KMS-11 (cell line): ENCODE data around the gene CDC42EP1.

ENCODE experiments used
- H2AFZ ChIP-seq: fragments of 200-600 bp; sonication (generic); 2 replicates; pipeline ENCODE4 v1.6.1; 2016; ENCODE audit warnings: antibody characterized with exemption, mixed run types, low read depth
- H3K27ac ChIP-seq: fragments of 200-600 bp; sonication (generic); 2 replicates; pipeline ENCODE4 v1.6.1; 2016; ENCODE audit warnings: mild to moderate bottlenecking, mixed run types
- H3K27me3 ChIP-seq: fragments of 200-600 bp; sonication (generic); 2 replicates; pipeline ENCODE4 v1.6.1; 2017; ENCODE audit warnings: mild to moderate bottlenecking, low read depth, mixed run types, moderate library complexity; ENCODE audit not compliant: insufficient read depth
- H3K36me3 ChIP-seq: fragments of 200-600 bp; sonication (generic); 2 replicates; pipeline ENCODE4 v1.6.1; 2017; ENCODE audit warnings: mild to moderate bottlenecking, mixed run types; ENCODE audit not compliant: insufficient read depth
- H3K4me1 ChIP-seq: fragments of 200-600 bp; sonication (generic); 2 replicates; pipeline ENCODE4 v1.6.1; 2016; ENCODE audit warnings: mild to moderate bottlenecking, low read depth, mixed run types; ENCODE audit not compliant: poor library complexity, severe bottlenecking
- H3K4me2 ChIP-seq: fragments of 200-600 bp; sonication (generic); 2 replicates; pipeline ENCODE4 v1.7.0; 2016; ENCODE audit warnings: mild to moderate bottlenecking, mixed run types
- H3K4me3 ChIP-seq: fragments of 200-600 bp; sonication (generic); IDR thresholded peaks from 2 replicates; pipeline ENCODE4 v1.6.1; 2017; ENCODE audit warnings: low read depth, low read length, mixed read lengths; ENCODE audit not compliant: insufficient read depth
- H3K79me2 ChIP-seq: fragments of 200-600 bp; sonication (generic); 2 replicates; pipeline ENCODE4 v1.6.1; 2016; ENCODE audit warnings: low read depth, mixed run types; ENCODE audit not compliant: insufficient read depth
- H3K9ac ChIP-seq: fragments of 200-600 bp; sonication (generic); 2 replicates; pipeline ENCODE4 v1.6.1; 2016; ENCODE audit warnings: mild to moderate bottlenecking, mixed run types
- H4K20me1 ChIP-seq: fragments of 200-600 bp; sonication (generic); 2 replicates; pipeline ENCODE4 v1.6.1; 2016; ENCODE audit warnings: mild to moderate bottlenecking, mixed run types; ENCODE audit not compliant: insufficient read depth
- CTCF ChIP-seq: fragments of 200-600 bp; sonication (generic); conservative IDR thresholded peaks from 2 replicates; pipeline ENCODE4 v1.6.1; 2017; ENCODE audit warnings: low read depth, mild to moderate bottlenecking, antibody characterized with exemption, low read length, moderate library complexity, mixed read lengths

CDC42EP1 gene

GRCh38 chr22:37558815-37559214, 1.5 kb upstream of the CDC42EP1 start:
- no peak overlapping the region for H2AFZ ChIP-seq
- no peaks in the 10 kb centered on the region for H3K79me2 ChIP-seq
- no peak overlapping the region for H3K4me3 ChIP-seq
- no peaks in the 10 kb centered on the region for H3K36me3 ChIP-seq
- H4K20me1 ChIP-seq, result no peaks in the 10 kb centered on the region
- no peak for TF ChIP-seq CTCF
- H3K4me2 ChIP-seq, result no peak overlapping the region
- no peak overlapping the region for H3K9ac ChIP-seq
- H3K27ac ChIP-seq, result no peak overlapping the region
- H3K4me1 ChIP-seq, result peaks cover 9% of the 10 kb centered on the region
- peaks cover 77% of the 10 kb centered on the region for H3K27me3 ChIP-seq

GRCh38 chr22:37559521-37559900, 769 bp upstream of the CDC42EP1 start:
- no peak overlapping the region for H3K9ac ChIP-seq
- no peak overlapping the region for H3K4me3 ChIP-seq
- H3K4me1 ChIP-seq, result peaks cover 9% of the 10 kb centered on the region
- peaks cover 78% of the 10 kb centered on the region for H3K27me3 ChIP-seq
- H3K27ac ChIP-seq, result no peak overlapping the region
- H3K36me3 ChIP-seq, result no peaks in the 10 kb centered on the region
- TF ChIP-seq CTCF, result no peak
- H3K79me2 ChIP-seq, result no peaks in the 10 kb centered on the region
- no peak overlapping the region for H3K4me2 ChIP-seq
- no peak overlapping the region for H2AFZ ChIP-seq
- H4K20me1 ChIP-seq, result no peaks in the 10 kb centered on the region

DNA sequence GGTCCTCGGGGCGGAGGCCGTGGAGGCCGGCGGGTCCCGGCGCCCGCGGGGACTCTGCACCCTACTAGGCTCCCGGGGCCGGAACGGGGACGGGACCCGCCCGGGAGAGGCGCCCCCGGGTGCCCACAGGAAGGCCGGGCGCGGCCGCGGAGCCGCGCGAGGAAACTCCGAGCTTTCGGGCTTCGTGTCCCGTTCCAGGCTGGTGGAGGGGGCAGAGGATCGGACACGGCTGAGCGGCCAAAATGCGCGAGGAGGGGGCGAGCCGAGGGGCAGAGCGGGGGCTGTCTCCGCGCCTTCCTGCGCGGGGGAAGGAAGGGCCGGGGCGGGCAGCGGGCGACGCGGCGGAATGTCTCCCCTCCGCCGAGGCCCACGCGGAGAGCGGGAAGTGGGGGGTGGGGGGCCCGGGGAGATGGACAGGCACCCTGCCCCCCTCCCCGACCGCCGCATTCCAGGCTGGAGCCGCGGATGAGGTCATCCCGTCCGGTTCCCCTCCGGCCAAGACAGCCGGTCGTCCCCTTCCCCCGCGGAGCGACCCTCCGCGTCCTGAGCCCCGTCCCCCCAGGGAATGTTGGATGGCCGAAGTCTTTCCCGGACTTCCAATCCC, 430 bp downstream of the CDC42EP1 start:
- Histone ChIP-seq H3K4me1 (peaks cover 9% of the 10 kb centered on the region), H2AFZ (no peak overlapping the region), H3K79me2 (no peaks in the 10 kb centered on the region), H3K27me3 (peaks cover 67% of the 10 kb centered on the region), H3K4me3 (no peak overlapping the region), H3K27ac (no peak overlapping the region), H4K20me1 (no peaks in the 10 kb centered on the region), H3K36me3 (no peaks in the 10 kb centered on the region), H3K4me2 (no peak overlapping the region), H3K9ac (no peak overlapping the region)
- TF ChIP-seq CTCF, result no peak

- H4K20me1 ChIP-seq, result no peaks in the 10 kb centered on the region
- H3K9ac ChIP-seq, result no peak overlapping the region
- H3K4me2 ChIP-seq, result no peak overlapping the region
- TF ChIP-seq CTCF, result peak; percentile 65
- H3K27ac ChIP-seq, result no peak overlapping the region
- peaks cover 9% of the 10 kb centered on the region for H3K4me1 ChIP-seq
- H2AFZ ChIP-seq, result no peak overlapping the region; the same call in 1 of the 2 replicates
- H3K27me3 ChIP-seq, result peaks cover 61% of the 10 kb centered on the region
- no peak overlapping the region for H3K4me3 ChIP-seq
- H3K79me2 ChIP-seq, result no peaks in the 10 kb centered on the region
- H3K36me3 ChIP-seq, result no peaks in the 10 kb centered on the region
Observed at GRCh38 chr22:37561212-37562048, 1.1 kb downstream of the CDC42EP1 start.
